Occipital lobe (tissue), 2 donors: Measurements from ENCODE around the gene TH. TPM values are rescaled to one million over a fixed set of nuclear protein-coding genes. Genes with fewer than 3 reads are reported as not detected.
"Not testable (repeated sequence)": the region's sequence is repeated elsewhere in the genome, so short reads cannot be mapped to it uniquely, and the experiment has no call there.

Experiments
- DNase-seq: peaks from one replicate; lab custom pipeline; 2025; lab: John Stamatoyannopoulos, UW
- total RNA-seq: library from RNA; depleted of rRNA; stranded (reverse); fragments of >200 nt; gene quantifications from one replicate; pipeline ENCODE4 v1.2.3, GENCODE V29; 2014

TH gene
- total RNA-seq, 1 donor from 2014 or later = not detected

DNA sequence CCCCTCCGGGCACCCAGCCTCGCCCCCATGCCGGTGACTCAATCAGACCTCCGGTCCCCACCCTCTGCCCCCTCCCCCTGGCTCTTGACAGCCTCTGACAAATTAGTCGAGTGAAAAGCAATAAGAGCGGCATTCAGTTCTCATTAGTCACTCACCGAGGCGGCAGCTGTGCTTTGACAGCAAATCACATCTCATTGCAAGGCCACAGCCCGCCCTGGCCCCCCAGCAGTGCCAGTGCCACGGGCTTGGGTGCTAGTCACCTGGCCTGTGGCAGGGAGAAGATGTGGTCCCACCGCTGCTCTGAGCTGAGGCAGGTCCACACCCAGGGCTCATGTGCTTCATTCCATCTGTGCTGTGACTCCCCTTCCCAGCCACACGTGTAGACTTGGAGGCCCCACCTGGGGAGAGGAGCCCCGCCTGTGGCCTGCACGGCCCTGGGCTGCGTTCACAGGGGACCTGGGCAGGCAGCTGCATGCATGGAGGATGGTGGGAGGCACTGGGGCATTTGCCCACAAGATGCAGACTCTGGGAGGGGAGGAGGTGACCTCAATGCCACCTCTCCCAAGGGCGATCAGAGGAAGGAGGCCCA, 7.4 kb upstream of the TH start:
- no peak for DNase-seq

DNA sequence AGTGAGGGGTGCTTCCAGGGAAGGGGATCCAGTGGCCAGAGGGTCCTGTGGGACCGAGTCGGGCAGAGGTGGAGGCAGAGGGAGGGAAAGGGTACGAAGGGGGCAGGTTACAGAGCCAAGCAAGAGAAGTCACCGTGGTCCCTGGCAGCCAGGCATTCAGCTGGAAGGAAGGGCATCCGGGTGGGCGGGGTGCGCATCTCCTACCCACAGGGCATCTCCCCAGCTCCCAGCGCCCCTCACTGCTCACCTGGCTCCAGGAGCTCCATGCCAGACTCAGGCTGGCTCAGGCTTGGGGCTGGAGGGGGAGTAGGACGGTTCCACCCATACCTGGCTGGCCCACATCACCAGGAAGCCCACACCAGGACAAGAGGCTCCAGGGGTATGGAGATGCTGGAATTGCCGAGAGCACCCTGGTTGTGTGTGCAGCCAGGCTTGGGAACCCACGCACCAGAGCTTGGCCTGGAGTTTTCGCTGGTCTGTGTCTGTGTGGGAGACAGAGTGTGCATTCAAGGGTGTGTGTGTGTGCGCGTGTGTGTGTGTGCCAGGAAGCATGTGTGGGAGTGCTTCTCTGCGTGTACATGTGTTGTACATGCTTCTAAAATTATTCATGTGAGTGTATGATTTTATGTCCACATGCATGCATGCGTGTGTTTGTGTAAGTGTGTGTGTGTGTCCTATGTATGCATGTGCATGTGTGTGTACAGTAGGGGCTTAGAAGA, 6.6 kb upstream of the TH start:
- not testable (repeated sequence) for DNase-seq

DNA sequence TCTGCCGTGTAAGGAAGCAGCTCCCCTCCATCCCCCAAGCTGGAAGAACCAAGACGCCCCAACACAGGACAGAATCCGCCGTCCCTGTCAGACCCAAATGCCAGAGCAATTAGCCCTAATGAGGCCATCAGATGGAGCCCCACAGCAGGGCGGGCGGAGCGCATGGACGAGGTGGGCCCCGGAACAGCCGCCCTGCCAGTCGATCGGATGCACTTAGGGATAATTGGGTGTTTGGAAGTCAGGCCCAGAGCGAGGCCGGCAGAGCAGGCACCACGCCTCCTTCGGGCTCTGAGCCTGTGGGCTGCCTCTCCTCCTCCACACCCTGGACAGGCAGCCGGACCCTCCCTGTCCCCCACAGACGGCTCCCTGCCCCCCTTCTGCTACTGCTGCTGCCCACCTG, 5.5 kb upstream of the TH start:
- DNase-seq = no peak

DNA sequence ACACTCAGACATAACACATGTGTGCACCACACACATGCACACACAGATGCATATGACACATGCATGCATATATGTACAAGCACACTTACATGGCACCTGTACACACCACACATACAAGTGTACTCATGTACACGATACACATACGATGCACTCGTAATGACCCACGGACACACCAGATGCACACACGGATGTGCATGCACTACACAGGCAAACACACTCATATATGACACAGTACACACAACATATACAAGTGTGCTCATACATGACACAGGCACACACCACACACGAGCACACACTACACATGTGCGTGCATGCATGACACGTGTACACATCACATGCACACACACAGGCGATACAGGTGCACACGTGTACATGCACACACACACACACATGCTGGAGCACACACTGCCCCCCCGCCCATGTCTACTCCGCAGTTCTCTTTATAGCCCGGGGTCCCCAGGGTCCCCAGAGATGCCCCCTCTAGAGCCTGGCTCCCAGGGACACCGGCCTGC, 4.8 kb upstream of the TH start:
- no peak for DNase-seq

DNA sequence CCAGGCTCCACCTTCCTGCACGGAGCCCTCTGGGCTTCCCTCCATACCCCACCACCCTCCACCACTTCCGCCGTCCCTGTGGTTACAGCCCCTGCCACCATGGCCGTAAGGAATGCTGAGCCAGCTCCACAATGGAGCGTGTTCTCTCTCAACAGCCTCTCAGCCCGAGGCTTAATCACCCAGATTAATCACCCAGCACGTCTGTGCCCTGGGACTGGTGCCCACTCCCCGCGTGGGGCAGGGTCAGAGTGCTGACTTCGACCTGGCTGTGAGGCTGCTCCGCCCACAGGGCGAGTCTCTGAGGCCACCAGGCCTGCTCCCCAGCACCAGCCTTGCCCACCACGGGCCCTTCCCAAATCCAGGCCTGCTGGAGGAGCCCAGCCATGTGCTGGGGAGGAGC, 4.0 kb upstream of the TH start:
- no peak for DNase-seq

- no peak for DNase-seq
Measured at GRCh38 chr11:2174361-2174760, 2.7 kb upstream of the TH start.

GRCh38 chr11:2173761-2174160, 2.1 kb upstream of the TH start:
- DNase-seq = no peak

- no peak for DNase-seq
Measured at GRCh38 chr11:2173150-2173693, 1.6 kb upstream of the TH start.

DNA sequence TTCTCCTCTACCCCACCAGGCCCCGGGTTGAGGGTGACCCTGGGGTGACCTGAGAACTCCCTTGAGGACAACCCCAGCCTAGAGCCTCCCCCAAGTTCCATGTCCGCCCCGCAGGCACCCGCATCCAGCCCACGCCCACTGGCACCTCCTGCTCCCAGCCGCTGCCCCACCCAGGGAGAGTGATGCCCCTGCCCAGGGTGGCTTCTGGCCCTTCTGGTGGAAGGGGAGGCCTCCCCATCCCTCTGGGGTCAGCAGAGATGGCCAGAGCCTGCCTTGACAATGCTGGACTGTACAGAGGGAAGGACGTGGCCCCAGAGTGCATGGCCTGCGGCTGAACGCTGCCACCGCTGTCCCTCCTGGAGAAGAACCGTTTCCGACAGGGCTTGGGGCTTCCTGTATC, 1.1 kb upstream of the TH start:
- no peak for DNase-seq

- no peak for DNase-seq
Measured at GRCh38 chr11:2169626-2170570, 1.7 kb downstream of the TH start.

DNA sequence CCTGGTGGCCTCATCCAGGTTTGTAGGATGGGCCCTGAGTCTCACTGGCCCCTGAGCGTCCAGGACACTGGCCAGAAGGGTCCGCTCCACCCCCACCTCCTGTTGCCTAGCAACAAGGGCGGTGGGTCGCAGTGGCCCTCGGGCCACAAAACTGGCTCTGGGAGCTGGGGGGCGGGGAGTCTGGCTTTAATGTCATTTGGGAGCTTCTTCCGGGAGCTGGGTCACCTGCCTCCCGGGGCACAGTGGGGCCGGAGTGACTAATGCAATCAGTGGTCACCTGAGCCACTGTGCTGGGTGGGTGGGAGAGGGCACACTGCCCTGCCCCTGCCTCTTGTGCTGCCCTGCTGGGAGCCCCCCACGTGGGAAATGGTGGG, 2.6 kb downstream of the TH start:
- DNase-seq = no peak

GRCh38 chr11:2168286-2169004, 3.2 kb downstream of the TH start:
- DNase-seq = no peak

DNA sequence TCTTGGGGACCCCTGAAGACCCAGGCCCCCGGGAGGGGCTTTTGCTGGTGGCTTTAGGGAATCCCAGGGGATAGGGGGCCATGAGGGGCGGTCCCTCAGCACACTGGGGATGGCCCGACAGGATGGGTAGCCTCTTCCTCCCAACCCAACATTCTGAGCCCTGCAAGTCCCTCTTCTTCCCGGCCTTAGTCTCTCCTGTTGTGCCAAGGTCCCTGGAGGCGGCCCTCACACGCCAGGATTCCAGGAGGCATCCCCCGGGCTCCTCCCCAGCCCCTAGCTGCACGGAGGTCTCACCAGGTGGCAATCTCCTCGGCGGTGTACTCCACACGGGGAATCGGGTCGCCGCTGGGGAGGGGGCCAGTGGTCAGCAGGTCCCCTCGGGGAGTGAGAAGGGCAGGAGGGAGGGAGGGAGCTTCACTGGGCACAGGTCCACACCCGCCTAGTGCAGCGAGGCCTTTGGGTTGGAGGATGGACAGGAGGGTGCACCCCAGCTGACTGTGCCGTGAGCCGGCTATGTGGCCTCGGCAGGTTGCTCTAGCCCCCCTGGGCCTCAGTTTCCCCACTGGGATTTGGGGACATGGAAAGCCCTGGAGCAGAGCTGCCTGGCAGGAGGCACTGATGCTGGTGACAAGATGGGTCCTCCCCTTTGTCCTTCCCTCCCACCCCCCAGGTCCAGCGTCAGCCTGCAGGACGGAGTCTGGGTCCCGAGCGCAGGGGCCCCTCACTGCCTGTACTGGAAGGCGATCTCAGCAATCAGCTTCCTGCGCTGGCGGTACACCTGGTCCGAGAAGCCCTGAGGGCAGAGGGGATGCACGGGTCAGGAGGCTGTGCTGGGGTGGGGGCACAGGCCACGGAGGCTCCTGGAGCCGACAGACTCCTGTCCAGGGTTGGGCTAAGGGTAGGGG, 4.2 kb downstream of the TH start:
- DNase-seq = no peak

DNA sequence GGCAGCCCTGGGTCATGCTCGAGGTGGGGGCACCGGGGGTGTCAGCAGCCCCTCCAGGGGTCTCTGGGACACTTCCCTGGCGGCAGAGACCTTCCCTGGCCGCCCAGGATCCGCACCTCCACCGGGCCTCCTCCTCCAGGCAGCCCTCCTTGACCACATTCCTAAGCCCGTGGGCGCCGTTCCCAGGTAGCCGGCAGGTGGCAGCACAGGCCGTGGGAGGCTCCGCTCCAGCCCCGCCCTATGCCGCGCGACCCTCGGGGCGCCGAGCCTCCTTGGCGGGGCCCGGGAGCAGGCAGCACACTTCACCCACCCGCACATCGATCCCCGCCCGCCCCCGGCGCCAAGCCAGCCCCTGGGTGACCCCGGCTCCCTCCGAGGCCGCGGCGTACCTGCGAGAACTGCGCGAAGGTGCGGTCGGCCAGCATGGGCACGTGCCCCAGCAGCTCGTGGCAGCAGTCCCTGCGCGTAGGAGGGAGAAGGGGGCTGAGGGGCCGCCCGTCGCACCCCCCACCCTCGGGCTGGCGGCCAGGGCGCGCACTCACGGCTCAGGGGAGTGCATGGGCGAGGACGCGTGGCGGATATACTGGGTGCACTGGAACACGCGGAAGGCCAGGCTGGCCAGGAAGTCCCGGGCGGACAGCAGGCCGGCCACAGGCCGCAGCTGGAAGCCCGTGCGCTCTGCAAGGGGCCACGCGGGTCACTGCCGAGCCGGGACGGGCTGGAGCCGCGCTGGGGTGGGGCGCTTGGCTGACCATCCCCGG, 5.3 kb downstream of the TH start:
- DNase-seq = no peak

- no peak for DNase-seq
Measured at GRCh38 chr11:2165571-2165970, 6.0 kb downstream of the TH start.

GRCh38 chr11:2164861-2165555, 6.6 kb downstream of the TH start:
- no peak for DNase-seq

DNA sequence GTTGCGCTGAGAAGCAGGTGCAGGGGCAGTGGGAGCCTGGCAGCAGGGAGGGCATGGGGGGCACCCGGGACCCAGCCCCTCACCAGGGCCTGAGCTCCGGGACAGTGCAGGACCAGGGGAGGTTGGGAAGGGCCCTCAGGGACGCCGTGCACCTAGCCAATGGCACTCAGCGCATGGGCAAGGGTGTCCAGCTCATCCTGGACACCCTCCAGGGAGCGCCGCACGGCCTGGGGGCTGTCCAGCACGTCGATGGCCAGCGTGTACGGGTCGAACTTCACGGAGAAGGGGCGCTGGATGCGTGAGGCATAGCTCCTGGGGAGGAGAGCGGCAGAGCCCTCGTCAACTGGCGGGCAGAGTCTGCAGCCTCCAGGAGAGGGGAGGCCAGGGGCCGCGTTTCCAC, 7.5 kb downstream of the TH start:
- DNase-seq = no peak

- no peak for DNase-seq
Measured at GRCh38 chr11:2163428-2163978, 8.1 kb downstream of the TH start.
